ENCODE results near the gene LOXL1. TPM values are rescaled to one million over a fixed set of nuclear protein-coding genes. Genes with fewer than 3 reads are reported as not detected.

The LOXL1 gene
- total RNA-seq, 1 donor from 2014 or later: 280 TPM

DNA sequence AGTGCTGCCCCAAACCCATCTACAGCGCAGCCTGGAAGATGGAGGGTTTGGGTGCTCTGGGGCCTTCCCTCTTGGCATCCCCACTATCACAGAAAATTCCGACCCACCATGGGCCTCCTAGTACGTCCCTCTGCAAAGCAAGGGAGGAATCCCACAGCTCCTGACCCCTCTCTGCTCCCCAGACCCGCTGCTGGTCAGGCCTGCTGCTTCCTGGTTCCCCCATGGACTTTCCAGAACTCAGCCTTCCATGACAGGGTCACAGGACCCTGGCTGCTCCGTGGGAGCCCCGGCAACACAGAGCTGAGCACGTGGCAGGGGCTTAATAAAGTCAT is 3.1 kb upstream of the LOXL1 start:
- H4K20me1 ChIP-seq (ENCODE audit: insufficient read depth, low read length): peaks cover 3% of the 10 kb centered on the region
- peak overlapping the region; percentile 31 for H2AFZ ChIP-seq (ENCODE audit: low read depth, low read length)
- H3K36me3 ChIP-seq (ENCODE audit: insufficient read depth, low read length): no peaks in the 10 kb centered on the region
- FAIRE-seq (no peak), DNase-seq (ENCODE audit: low read depth) (no peak)
- peak overlapping the region; percentile 29 for H3K4me3 ChIP-seq (ENCODE audit: insufficient read depth, low read depth, low read length)
- H3K79me2 ChIP-seq (ENCODE audit: insufficient read depth, low read length): peaks cover 66% of the 10 kb centered on the region
- Mint-ChIP-seq H3K36me3 (ENCODE audit: low read depth, unreplicated experiment) (peaks cover 14% of the 10 kb centered on the region), H3K27me3 (ENCODE audit: low read depth, unreplicated experiment) (no peaks in the 10 kb centered on the region), H3K27ac (ENCODE audit: unreplicated experiment) (peak overlapping the region; percentile 95), H3K4me1 (ENCODE audit: low read depth, unreplicated experiment) (peaks cover 47% of the 10 kb centered on the region), H3K9me3 (ENCODE audit: unreplicated experiment) (peaks cover 3% of the 10 kb centered on the region), H3K4me3 (ENCODE audit: unreplicated experiment) (no peak overlapping the region)
- no peaks in the 10 kb centered on the region for H3K9me3 ChIP-seq (ENCODE audit: insufficient read depth, low read depth, low read length)
- peaks cover 55% of the 10 kb centered on the region for H3K4me1 ChIP-seq (ENCODE audit: insufficient read depth, low read length)
- TF ChIP-seq, protein P1, sequence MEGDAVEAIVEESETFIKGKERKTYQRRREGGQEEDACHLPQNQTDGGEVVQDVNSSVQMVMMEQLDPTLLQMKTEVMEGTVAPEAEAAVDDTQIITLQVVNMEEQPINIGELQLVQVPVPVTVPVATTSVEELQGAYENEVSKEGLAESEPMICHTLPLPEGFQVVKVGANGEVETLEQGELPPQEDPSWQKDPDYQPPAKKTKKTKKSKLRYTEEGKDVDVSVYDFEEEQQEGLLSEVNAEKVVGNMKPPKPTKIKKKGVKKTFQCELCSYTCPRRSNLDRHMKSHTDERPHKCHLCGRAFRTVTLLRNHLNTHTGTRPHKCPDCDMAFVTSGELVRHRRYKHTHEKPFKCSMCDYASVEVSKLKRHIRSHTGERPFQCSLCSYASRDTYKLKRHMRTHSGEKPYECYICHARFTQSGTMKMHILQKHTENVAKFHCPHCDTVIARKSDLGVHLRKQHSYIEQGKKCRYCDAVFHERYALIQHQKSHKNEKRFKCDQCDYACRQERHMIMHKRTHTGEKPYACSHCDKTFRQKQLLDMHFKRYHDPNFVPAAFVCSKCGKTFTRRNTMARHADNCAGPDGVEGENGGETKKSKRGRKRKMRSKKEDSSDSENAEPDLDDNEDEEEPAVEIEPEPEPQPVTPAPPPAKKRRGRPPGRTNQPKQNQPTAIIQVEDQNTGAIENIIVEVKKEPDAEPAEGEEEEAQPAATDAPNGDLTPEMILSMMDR (IDR thresholded peaks at IDR 0.05; ENCODE audit: insufficient read depth, low read depth, low read length): no peak
- TF ChIP-seq EZH2 (IDR thresholded peaks at IDR 0.05; ENCODE audit: insufficient read depth, low read length): no peak
- no peaks in the 10 kb centered on the region for H3K27me3 ChIP-seq (ENCODE audit: insufficient read depth, low read length)
- H3K9ac ChIP-seq (ENCODE audit: low read length): peak overlapping the region; percentile 75
- peak overlapping the region; percentile 94 for H3K27ac ChIP-seq (ENCODE audit: low read depth, low read length)
- peak overlapping the region; percentile 94 for H3K4me2 ChIP-seq (ENCODE audit: low read length)

DNA sequence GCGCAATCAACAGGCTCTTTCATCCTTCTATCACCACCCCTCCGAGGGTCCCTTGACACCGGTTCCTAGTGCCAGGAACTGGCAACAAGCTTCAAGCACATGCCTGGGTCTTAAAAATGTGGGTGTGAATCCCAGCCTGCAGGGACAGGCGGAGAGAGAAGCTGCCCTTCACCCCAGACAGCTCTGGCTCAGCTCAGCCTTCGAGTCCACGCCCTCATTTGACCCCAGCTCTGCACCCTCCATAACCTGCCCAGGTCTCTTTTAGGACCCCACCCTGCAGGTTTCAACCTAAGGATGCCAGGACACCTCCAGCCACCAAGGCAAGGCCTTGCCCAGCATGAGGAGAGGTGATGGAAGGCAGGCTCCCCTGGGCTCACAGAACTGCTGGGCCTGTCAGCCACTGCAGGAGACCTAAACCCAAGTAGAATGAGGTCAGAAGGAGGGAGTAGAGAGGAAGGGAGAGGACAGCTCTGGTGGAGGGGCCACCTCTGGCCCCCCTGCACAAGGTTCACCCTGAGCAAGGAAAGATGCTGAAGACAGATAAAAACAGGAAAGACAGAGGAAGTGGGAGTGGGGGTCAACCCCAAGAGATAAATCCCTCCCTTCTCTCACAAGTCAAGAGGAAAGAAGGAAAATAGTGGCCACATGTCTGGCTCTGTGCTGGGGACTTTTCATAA is 2.6 kb upstream of the LOXL1 start:
- H3K9ac ChIP-seq (ENCODE audit: low read length): peak overlapping the region; percentile 75

More for the DNA sequence above, 2.6 kb upstream of the LOXL1 start:
- peaks cover 71% of the 10 kb centered on the region for H3K79me2 ChIP-seq (ENCODE audit: insufficient read depth, low read length)
- Mint-ChIP-seq H3K36me3 (ENCODE audit: low read depth, unreplicated experiment) (peaks cover 14% of the 10 kb centered on the region), H3K27me3 (ENCODE audit: low read depth, unreplicated experiment) (no peaks in the 10 kb centered on the region), H3K9me3 (ENCODE audit: unreplicated experiment) (peaks cover 3% of the 10 kb centered on the region), H3K4me3 (ENCODE audit: unreplicated experiment) (peak overlapping the region; percentile 79), H3K4me1 (ENCODE audit: low read depth, unreplicated experiment) (peaks cover 47% of the 10 kb centered on the region), H3K27ac (ENCODE audit: unreplicated experiment) (peak overlapping the region; percentile 95)
- TF ChIP-seq, protein P1 (IDR thresholded peaks at IDR 0.05; ENCODE audit: insufficient read depth, low read depth, low read length): no peak
- no peak for TF ChIP-seq EZH2 (IDR thresholded peaks at IDR 0.05; ENCODE audit: insufficient read depth, low read length)
- H3K4me3 ChIP-seq (ENCODE audit: insufficient read depth, low read depth, low read length): peak overlapping the region; percentile 29
- H3K36me3 ChIP-seq (ENCODE audit: insufficient read depth, low read length): no peaks in the 10 kb centered on the region
- peak overlapping the region; percentile 94 for H3K4me2 ChIP-seq (ENCODE audit: low read length)
- peak overlapping the region; percentile 94 for H3K27ac ChIP-seq (ENCODE audit: low read depth, low read length)
- H2AFZ ChIP-seq (ENCODE audit: low read depth, low read length): peak overlapping the region; percentile 28
- H3K27me3 ChIP-seq (ENCODE audit: insufficient read depth, low read length): no peaks in the 10 kb centered on the region
- H3K4me1 ChIP-seq (ENCODE audit: insufficient read depth, low read length): peaks cover 58% of the 10 kb centered on the region
- FAIRE-seq (peak; percentile 20), DNase-seq (ENCODE audit: low read depth) (no peak)
- no peaks in the 10 kb centered on the region for H3K9me3 ChIP-seq (ENCODE audit: insufficient read depth, low read depth, low read length)
- peaks cover 5% of the 10 kb centered on the region for H4K20me1 ChIP-seq (ENCODE audit: insufficient read depth, low read length)

Data from astrocyte (in vitro differentiated cells and primary cell).